Activated CD8-positive, alpha-beta T cell treated with anti-CD3 and anti-CD28 coated beads for 36 hours (primary cell): ENCODE data around the gene PLD1. TPM values are rescaled to one million over a fixed set of nuclear protein-coding genes. Genes with fewer than 3 reads are reported as not detected.

Experiments
- ATAC-seq: fragments of 200-7000 bp; cut with Tn5 transposase; one replicate; pipeline ENCODE4 v1.10.0; 2021; ENCODE audit warnings: mild to moderate bottlenecking, moderate library complexity
- CTCF ChIA-PET: fragments of 350-600 bp; sonication (Branson Sonifier 250); formaldehyde crosslinking; loops from one replicate; lab custom pipeline; 2021; ENCODE audit warnings: antibody characterized with exemption; lab: Charles Lee
- POLR2A ChIA-PET: fragments of 350-600 bp; sonication (Branson Sonifier 250); formaldehyde crosslinking; loops from one replicate; lab custom pipeline; 2021; ENCODE audit warnings: antibody characterized with exemption; lab: Charles Lee
- DNase-seq: peaks from one replicate; pipeline ENCODE4 v3.0.0-alpha.2; 2020
- H3K27ac Mint-ChIP-seq: one replicate; pipeline ENCODE4 v1.8.0; 2021; ENCODE audit warnings: mild to moderate bottlenecking, mixed read lengths
- H3K27me3 Mint-ChIP-seq: one replicate; pipeline ENCODE4 v1.8.0; 2021; ENCODE audit warnings: mixed read lengths
- H3K36me3 Mint-ChIP-seq: one replicate; pipeline ENCODE4 v1.8.0; 2021; ENCODE audit warnings: low read depth, mixed read lengths
- H3K4me1 Mint-ChIP-seq: one replicate; pipeline ENCODE4 v1.8.0; 2021; ENCODE audit warnings: low read depth, mixed read lengths
- H3K4me3 Mint-ChIP-seq: one replicate; pipeline ENCODE4 v1.8.0; 2021; ENCODE audit warnings: mild to moderate bottlenecking, moderate library complexity, mixed read lengths
- H3K9me3 Mint-ChIP-seq: one replicate; pipeline ENCODE4 v1.8.0; 2021; ENCODE audit warnings: mixed read lengths
- CTCF ChIP-seq: fragments of 200-600 bp; IDR thresholded peaks from one replicate; pipeline ENCODE4 v1.8.0; 2022; ENCODE audit warnings: antibody characterized with exemption, mild to moderate bottlenecking
- intact Hi-C: fragments of 100-400 bp; cut with micrococcal nuclease; formaldehyde crosslinking; loops from one replicate; pipeline ENCODE4 v1.10.0; 2022
- total RNA-seq, 2 experiments: library from RNA; stranded (reverse); gene quantifications; one replicate each; pipeline ENCODE4 v1.2.3, GENCODE V29; 2021

PLD1 gene
- total RNA-seq, 2 experiments from 2014 or later: 0.86 to 1.2 TPM

DNA sequence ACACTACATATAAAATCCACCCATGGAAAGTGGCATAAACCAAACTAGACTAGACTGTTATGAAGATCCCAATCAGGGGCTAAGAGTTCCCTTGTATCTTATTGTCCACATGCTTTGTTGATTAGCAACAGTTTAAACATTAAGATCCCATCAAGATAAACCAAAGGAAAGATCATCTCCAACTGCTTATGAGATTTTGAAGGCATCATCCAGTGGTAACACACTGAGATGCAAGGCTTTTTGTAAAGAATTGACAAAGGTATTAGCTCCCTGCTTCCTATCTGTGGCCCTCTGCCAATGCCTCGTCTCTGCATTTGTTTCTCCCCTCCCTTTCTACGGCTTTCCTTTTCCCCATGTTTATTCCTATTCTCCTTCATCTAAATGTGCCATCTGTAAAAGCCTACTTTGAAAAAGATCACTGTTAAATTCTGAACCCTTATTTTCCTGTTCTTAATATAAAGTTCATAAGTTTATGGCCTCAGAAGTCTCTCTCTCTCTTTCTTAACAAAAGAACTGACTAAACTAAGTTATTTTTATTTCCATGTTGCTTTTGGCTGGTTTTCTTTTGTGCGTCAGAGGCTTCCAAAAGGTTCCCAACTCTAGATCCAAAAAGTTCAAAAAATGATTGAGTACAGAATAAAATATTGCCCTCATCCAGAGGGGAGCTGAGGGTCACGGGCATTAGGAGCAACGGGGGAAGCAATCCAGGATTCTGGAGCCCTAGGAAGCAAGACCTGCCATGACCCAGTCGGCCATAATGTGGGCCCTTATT is 5.5 kb downstream of the PLD1 start:
- no peak for DNase-seq
- Mint-ChIP-seq H3K4me1 (peaks cover 8% of the 10 kb centered on the region), H3K27me3 (peaks cover 19% of the 10 kb centered on the region), H3K4me3 (no peak overlapping the region), H3K9me3 (no peaks in the 10 kb centered on the region), H3K27ac (no peak overlapping the region), H3K36me3 (no peaks in the 10 kb centered on the region)
- no peak for TF ChIP-seq CTCF
- intact Hi-C loops: no loop called here
- ChIA-PET CTCF (no interaction called here), POLR2A (no interaction called here)
- no peak for ATAC-seq

DNA sequence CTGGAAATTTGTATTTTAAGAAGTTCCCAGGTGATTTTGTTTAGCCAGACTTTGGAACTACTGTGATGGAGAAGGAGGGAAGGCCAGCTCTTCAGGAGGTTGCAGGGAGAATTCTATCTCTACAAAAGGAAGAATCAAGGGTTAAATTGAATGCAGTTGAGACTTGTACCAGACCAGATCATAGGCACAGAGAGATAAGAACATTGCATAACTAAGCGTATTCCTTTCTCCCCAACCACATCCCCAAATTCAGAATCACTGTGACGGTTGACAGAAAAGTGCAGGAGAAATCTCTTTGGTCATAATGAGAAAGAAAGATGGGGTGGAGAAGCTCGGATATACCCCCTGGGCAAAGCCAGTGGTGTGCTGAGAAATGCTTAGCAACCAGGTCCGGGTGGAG is 7.2 kb downstream of the PLD1 start:
- POLR2A ChIA-PET: no interaction called here
- intact Hi-C loops: no loop called here

DNA sequence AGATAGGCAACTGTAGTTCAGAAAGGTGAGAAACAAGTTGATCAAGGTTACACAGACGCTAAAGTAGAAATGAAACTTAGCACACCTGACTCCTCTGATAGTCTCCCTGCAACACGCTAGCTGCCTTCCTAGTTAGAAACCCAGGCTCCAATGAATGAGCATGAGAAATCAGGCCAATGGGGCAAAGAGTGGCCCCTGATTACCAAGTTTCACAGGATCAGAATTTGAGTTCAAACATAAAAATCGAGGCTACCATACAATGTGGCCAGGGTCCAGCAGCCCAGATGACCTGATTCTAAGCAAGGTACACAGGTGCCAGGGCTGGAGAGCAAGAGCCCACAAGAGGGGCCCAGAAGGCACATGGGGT is 7.7 kb downstream of the PLD1 start:
- H3K4me3 Mint-ChIP-seq: no peak overlapping the region
- H3K36me3 Mint-ChIP-seq: no peaks in the 10 kb centered on the region
- no peak for TF ChIP-seq CTCF
- ATAC-seq (no peak), DNase-seq (no peak)
- intact Hi-C loops: no loop called here
- peaks cover 5% of the 10 kb centered on the region for H3K27me3 Mint-ChIP-seq
- CTCF ChIA-PET: interaction anchor here (1.4 kb wide), 1 partner anchor 30 kb away, joined by 4 read pairs; no protein-coding TSS in a partner anchor
- POLR2A ChIA-PET: no interaction called here
- H3K27ac Mint-ChIP-seq: no peak overlapping the region
- H3K4me1 Mint-ChIP-seq: no peaks in the 10 kb centered on the region
- H3K9me3 Mint-ChIP-seq: no peaks in the 10 kb centered on the region

More for the DNA sequence above, 7.2 kb downstream of the PLD1 start:
- ATAC-seq (no peak), DNase-seq (no peak)
- no peaks in the 10 kb centered on the region for H3K9me3 Mint-ChIP-seq
- H3K4me1 Mint-ChIP-seq: no peaks in the 10 kb centered on the region
- H3K27ac Mint-ChIP-seq: no peak overlapping the region
- TF ChIP-seq CTCF: no peak
- no peak overlapping the region for H3K4me3 Mint-ChIP-seq
- CTCF ChIA-PET: no interaction called here
- no peaks in the 10 kb centered on the region for H3K36me3 Mint-ChIP-seq
- peaks cover 9% of the 10 kb centered on the region for H3K27me3 Mint-ChIP-seq

DNA sequence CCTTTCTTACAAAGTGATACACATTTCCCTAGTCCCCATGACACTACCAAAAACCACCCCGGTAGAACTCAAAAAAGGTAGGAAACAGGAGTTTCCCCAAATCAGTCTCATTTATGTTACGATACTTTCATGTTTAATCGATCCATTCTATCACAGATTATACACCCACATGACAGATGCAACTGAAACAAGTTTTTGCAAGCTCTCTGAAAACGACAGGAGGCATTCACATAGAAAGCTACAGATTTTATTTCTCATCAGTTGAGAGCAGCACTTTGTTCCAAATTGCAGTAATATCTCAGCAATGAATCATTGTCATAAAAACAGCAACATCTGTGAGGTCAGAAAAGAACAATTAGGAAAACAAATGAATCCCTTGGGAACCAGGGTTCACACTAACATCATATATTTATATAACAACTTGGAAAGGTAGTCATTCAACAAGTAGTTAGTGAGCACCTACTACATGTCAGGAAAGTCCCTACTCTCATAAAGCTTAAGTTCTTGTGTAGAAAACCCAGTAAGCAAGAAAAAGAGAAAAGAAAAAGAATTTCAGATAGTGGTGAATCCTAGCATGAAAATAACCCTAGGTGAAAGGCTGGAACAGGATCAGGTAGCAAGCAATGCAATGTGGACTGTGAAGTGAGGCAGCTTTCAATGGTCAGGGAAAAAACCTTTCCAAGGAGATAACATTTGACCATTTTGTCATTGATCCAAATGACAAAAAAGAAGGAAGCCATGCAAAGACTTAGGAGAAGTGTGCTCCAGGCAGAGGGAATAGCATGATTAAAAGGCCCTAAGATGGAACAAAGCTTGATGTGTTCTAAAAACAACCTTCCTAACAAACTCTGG is 8.3 kb downstream of the PLD1 start:
- ATAC-seq: no peak
- CTCF ChIA-PET: interaction anchor here (1.0 to 1.4 kb wide), 2 partner anchors 30 to 188 kb away, joined by 3 to 4 read pairs; no protein-coding TSS in a partner anchor
- intact Hi-C loops: no loop called here

More for the DNA sequence above, 8.3 kb downstream of the PLD1 start:
- Mint-ChIP-seq H3K4me1 (no peaks in the 10 kb centered on the region), H3K27me3 (peaks cover 1% of the 10 kb centered on the region), H3K36me3 (no peaks in the 10 kb centered on the region), H3K27ac (no peak overlapping the region), H3K4me3 (no peak overlapping the region), H3K9me3 (no peaks in the 10 kb centered on the region)
- POLR2A ChIA-PET: no interaction called here
- DNase-seq: no peak
- no peak for TF ChIP-seq CTCF
